Fibroblast of skin of right biceps (primary cell): ENCODE results near the gene VTA1.
"Not testable (repeated sequence)": the region's sequence is repeated elsewhere in the genome, so short reads cannot be mapped to it uniquely, and the experiment has no call there.

Source experiments
- DNase-seq: peaks from one replicate; pipeline ENCODE4 v3.0.0-alpha.2; 2013

Gene VTA1

DNA sequence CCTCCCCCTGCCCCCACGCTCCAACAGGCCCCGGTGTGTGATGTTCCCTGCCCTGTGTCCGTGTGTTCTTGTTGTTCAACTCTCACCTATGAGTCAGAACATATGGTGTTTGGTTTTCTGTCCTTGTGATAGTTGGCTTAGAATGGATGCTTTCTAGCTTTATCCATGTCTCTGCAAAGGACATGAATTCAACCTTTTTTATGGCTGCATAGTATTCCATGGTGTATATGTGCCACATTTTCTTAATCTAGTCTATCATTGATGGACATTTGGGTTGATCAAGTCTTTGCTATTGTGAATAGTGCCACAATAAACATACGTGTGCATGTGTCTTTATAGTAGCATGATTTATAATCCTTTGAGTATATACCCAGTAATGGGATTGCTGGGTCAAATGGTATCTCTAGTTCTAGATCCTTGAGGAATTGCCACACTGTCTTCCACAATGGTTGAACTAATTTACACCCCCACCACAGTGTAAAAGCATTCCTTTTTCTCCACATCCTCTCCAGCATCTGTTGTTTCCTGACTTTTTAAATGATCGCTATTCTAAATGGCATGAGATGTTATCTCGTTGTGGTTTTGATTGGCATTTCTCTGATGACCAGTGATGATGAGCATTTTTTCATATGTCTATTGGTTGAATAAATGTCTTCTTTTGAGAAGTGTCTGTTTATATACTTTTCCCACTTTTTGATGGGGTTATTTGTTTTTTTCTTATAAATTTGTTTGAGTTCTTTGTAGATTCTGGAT is 82.6 kb downstream of the VTA1 start:
- DNase-seq, result not testable (repeated sequence)

DNA sequence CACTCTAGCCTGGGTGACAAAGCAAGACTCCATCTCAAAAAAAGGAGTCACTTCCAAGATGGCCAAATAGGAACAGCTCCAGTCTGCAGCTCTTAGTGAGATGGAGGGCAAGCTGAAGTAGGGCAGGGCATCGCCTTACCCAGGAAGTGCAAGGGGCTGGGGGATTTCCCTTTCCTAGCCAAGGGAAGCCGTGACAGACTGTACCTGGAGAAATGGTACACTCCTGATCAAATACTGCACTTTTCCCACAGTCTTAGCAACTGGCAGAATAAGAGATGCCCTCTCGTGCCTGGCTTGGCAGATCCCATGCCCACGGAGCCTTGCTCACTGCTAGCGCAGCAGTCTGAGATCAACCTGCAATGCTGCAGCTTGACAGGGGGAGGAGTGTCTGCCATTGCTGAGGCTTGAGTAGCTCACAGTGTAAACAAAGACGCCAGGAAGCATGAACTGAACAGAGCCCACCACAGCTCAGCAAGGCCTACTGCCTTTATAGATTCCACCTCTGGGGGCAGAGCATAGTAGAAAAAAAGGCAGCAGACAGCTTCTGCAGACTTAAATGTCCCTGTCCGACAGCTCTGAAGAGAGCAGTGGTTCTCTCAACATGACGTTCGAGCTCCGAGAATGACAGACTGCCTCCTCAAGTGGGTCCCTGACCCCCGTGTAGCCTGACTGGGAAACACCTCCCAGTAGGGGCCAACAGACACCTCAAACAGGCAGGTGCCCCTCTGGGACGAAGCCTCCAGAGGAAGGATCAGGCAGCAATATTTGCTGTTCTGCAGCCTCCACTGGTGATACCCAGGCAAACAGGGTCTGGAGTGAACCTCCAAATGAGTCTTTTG is 85.4 kb downstream of the VTA1 start:
- peak; percentile 58 for DNase-seq

DNA sequence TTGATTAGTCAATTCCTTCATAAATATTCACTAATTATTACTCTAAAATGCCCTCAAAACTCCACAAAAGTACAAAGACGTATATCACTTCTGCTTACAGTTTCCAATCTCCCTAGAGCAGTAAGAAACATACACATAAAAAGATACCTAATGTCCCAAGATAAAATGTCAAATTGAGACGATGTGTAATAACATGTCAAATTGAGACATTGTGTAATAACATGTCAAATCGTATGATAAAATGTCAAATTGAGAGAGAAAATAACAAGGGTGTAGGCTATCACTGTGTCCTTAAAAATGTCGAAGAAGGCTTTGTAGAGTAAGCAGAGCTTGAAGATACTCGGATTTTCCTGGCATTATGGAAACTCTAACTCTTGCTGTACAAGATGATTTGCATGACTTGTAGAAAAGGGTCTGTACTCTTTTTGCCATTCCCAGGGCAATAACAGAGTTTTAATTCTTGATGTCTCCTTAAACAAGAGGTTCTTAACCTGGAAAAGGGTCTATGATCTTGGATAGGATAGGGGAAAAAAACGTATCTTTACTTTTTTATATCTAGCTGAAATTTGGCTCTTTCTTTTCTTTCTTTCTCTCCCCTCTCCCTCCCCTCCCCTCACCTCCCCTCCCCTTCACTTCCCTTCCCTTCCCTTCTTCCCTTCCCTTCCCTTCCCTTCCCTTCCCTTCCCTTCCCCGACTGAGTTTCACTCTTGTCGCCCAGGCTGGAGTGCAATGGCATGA is 87.1 kb downstream of the VTA1 start:
- DNase-seq, result no peak

DNA sequence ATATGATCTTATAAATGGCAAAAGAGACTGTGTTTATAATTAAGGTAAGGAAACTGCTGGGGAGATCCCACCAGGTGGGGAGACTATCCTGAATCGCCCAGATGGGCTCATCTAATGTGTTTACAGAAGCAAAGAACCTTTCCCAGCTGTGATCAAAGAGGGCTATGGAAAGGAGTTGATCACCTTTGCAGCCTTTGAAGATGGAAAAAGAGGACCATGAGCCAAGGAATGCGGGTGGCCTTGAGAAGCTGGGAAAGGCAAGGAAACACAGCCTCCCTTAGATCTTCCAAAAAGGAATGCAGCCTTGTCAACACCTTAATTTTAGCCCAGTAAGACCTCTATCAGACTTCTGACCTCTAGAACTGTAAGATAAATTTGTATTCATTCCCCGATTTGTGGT is 88.2 kb downstream of the VTA1 start:
- no peak for DNase-seq

DNA sequence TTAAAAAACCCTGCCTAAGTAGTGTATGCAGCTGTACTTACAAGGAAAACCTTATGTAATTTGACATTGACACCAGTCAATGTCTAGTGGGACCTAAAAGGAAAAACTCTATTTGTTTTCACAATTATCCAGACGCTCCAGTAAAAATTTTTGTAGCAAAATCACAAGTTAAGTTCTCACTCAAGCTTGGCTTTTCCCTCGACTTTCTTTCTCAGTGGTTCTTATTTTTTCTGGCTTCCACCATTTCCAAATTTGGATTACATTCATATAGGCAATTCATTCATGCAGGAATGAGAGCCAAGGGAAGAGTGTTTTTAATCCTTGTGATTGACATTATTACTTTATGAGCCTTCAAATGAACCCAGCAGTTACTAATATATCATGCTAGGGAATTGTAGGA is 88.7 kb downstream of the VTA1 start:
- no peak for DNase-seq

DNA sequence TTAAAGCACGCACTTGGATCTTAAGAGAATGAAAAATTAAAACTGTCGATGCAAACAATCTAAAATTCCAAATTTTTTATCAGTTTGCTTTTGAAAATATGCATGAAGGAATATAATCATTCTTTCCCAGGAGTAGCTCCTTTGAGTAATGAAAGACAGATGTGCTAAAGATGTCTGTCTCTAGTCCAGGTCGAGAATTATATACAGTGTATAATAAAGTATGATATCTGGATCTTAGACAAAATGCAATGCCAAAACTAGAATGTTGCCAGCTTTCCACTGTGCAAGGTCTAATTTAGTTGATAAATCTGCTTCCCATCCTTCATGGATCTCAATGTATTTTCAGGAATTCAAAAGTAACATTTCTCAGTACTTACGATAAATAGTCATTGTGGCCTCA is 89.6 kb downstream of the VTA1 start:
- peak; percentile 31 for DNase-seq

DNA sequence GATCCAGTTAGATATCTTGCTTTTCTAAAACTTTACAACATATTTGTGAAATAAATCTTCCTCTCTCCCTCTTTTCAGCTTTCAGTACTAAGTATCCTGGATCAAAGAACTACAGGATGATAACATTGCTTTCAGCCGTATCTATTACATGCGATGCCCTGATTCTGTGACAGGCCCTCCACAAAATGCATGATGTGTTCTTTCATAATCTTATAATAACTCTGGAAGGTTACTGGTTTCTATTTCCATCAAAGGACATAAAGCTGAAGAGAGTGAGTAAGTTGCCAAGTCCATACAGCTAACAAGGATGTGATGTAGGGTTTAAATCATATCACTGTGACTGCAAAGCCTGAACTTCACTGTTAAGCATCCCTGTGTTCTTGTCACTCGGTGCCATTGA is 91.8 kb downstream of the VTA1 start:
- DNase-seq, result peak; percentile 6

DNA sequence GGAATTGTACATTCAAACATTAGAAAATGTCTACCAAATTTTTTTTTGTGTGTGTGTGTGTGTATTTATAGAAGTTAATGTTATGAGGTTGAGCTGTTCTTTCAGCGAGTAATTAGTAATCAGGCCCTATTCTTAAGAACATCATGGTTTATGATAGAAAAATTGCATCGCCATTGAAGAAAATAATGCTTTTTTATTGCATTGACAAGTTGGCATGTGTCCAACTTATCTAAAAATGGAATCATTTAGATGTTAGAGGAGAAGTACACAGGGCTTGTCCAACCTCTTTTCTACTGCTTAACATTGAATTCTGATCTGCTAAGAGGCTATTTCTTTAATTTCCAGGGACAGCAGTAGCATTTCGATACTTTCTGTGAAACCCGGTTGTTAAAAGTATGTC is 93.1 kb downstream of the VTA1 start:
- DNase-seq, result no peak

DNA sequence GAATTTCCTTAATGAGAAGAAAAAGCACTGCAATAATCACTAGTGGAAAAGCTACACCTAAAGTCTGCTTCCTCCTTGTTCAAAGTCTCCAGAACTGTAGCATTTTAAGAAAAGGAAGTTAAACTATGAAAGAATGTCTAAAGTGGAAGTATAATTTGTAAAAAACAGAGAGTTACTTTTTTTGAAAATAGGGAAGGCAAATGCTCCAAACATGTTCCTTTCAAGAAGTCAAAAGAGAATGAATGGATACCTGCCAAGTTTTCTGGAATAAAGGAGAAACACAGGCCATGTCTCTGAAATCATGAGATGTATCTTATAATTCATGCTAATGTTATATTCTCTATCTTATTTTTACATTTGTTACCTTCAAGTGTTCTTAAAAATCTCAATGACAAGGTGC is 94.0 kb downstream of the VTA1 start:
- no peak for DNase-seq

DNA sequence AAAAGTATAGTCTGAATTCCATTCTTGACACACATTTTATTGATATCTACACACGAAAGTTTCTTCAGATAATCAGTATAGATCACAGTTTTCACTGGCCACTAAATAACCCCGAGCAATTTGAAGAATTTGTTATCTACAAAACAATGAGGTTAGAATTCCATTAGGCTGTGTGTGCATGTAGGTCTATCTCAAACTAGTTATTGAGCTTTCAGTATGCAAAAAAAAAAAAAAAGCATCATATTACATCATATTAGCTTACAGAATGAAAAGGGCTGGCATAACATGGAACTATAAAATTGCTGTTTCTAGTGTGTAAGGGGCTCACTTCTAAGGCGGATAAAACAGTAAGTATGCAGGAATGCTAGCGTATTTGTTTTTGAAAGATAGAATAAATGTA is 95.2 kb downstream of the VTA1 start:
- DNase-seq, result peak; percentile 50

DNA sequence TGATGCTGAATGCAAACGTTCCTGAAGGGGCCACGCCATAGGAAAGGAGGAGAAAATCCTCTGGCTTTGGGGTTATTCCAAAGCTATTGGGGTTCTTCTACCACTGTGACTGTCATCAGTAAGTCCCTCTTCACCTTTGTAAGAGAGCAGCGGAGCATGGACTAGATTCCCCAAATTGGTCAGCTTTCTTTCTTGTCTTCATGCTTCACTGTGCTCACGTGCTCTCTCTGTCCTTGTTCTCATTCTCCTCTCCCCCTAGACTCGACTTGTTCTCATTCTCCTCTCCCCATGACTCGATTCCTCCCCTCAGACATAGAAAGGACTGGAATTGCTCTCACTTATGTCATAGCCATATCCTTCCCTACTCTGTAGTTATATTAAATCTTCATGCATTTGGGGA is 99.9 kb downstream of the VTA1 start:
- DNase-seq, result no peak

DNA sequence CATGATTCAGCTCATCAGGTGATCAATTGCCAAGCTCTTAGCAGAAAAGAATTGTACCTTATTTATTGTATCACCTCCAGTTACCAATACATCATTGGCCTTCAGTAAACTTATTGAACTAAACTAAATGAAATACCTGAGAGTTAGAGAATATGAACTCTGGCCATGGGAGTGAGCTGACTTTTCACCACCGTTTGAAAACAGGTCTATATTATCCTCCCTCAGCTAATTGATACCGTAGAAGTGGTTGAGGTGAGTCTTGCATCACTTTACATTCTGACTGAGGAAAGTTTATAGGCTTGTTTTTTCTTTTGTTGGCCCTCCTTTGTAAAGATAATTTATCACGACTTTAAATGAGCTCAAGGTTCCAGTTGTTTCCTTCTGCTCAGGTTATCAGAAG is 102.2 kb downstream of the VTA1 start:
- DNase-seq, result no peak

DNA sequence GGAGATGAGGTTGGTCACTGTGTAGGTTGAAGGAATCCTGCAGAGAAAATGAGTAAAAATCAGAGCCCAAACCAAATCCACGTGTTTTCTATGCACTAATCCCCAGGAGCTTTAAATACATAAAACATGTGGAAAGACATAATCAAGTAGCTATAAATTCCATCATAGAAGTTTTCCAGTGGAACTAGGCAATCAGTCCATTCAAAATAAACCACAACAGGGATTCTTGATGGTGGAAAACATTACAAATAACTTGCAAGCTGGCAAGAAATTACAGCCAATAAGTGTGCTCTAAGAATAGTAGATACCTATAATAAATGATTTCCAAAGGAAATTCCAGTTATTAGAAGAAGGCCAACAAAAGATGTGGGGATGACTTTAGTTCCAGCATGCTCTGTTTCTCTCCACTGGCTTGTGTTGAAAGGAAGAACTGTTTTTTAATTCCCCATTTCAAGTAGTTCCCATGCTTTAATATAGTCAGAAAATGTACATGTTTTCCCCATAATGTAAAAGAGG is 104.9 kb downstream of the VTA1 start:
- no peak for DNase-seq

DNA sequence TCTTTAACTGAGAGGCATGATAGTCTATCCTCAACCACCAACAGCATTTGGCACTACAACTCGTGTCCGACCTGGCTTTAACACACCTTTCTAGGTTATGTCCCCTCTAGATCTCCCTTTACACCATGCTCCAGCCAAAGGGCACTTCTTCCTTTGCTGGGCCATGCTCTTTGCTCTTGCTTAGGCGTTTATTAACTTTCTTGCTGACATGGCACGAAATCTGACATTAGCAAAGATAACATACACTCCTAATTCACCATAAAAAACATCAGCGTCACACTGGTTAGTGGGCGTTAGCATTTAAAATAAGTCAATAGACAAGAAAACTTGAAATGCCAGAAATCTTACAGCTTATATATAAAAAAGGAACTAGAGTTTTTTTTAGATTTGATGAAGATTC is 107.5 kb downstream of the VTA1 start:
- no peak for DNase-seq

DNA sequence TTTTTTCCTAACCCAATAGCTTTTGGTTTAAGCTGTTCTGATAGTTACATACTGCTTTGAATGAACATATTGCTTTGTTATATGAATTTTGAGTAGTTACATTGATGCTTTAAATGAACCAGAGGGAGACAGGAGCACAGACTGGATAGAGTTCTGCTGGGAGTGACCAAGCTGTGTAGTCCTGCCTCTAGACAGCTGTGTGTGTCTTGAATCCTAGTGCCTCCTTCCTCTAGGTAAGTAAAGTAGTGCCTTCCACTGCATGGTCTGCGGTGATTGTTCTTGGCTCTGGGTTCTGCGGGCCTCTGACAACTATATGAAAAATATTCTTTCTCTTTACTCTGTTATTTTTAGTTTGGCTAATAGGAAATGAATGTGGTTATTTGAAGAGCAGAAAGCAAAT is 108.7 kb downstream of the VTA1 start:
- DNase-seq, result no peak

DNA sequence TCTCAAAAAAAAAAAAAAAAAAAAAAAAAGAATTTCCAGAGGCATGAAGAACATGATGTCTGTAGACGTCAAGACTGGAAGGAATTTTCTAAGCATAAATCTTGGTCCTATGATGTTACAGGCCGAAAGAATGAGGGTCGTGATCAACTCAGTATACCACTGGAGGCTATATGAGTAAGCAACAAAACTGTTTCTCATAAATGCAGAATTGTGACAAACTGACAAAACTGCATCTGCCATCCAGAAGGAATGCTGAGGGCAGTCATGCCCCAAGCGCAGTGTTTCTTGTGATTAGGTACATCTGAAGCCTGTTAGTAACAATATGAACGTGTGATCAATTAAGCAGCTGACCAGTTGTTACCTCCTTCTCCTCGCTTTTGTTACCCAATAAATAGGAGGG is 111.2 kb downstream of the VTA1 start:
- no peak for DNase-seq

DNA sequence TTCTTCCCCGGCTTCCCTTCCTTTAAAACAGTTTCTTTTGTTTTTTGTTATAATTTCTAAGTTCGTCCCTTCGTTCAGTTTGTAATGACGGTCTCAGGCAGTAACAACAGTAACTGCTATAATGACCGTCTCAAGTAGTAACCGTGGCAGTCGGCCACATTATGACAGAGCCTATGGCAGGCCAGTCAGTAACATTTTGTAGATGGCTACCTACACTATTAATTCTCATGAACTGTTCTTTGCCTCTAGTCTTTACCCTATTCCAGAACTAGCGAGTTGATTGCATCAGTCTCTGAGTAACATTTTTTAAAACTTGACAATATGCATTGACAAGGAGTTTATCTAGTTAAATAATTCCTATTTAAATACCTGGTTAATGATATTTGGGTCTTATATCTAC is 111.7 kb downstream of the VTA1 start:
- DNase-seq, result no peak

DNA sequence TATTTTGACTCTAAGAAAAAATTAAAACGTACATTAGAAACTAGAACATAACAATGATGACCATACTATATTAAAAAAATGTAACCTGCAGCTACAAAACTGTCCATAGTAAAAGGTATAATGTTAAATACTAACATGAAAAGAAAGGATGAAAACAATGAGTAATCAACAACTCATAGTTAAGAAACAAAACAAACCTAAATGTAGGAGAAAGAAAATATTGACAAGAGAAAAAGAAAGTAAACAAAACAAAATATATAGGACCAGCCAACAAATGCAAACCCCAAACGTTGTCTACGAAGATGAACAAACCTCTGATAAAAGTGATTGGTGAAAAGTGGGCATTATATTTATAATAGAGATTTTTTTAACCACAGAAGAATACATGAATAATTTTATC is 113.7 kb downstream of the VTA1 start:
- DNase-seq, result no peak

DNA sequence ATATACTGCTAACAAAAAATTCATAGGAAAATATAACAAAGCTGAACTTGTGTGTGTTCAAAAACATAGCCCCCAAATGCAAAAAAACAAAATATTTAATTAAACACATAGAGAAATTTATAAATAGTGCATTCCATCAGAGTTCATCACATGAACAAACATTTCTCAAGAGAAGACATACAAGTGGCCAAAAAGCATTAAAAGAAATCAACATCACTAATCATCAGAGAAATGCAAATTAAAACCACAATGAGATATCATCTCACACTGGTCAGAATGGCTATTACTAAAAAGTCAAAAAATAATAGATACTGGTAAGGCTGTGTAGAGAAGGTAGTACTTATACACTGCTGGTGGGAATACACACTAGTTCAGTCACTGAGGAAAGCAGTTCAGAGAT is 115.2 kb downstream of the VTA1 start:
- no peak for DNase-seq

DNA sequence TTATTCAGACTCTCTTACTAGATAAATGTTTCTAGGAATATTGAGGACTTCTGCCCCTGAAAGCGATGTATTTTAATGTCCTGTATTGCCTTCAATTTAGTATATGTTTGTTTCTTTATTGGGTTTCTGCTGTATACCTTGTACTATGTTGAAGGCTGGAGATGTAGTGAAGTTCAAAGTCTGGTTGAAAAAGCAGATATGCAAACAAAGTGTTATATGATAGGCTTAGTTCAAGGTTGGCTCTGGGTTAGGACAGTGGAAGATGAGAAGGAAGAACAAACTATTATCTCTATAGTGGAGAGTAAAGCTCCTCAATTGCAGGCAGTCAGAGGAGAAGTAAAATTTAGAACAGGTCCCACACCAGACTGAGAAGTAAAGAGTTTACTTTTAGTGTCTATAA is 118.4 kb downstream of the VTA1 start:
- no peak for DNase-seq

DNA sequence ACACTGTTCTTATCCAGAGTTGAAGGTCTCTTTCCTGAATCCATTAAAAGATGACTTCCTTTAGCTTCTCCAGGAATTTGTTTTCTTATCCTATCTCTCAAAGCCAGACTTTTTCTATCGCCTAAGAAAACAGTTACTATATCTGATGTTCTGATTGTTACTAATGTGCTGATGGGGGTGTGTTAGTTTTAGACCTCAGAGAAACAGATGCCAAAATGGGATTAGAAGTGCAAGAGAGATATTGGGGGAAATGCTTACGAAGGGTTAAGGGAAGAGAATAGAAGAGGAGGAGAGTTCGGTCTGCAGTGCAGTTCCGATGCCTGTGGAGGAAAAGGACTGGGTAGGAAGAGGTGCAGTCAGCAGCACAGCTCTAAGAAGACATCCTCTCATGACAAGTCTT is 119.0 kb downstream of the VTA1 start:
- no peak for DNase-seq

DNA sequence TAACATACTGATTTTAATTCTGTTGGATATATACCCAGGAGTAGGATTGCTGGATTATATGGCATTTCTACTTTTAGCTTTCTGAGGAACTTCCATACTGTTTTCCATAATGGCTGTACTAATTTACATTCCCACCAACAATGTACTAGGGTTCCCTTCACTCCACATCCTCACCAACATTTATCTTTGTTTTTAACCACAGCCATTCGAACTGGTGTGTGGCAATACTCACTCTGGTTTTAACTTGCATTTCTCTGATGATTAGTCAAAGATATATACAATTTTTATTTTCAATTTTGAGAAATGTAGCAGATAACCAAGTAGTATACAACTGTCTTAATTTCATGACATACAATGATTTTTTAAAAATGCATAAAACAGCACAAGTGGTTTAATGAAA is 124.4 kb downstream of the VTA1 start:
- no peak for DNase-seq
